ENCODE data around the gene MOV10. TPM values are rescaled to one million over a fixed set of nuclear protein-coding genes. Genes with fewer than 3 reads are reported as not detected.

Gene MOV10
- total and polyA plus RNA-seq, 10 of the 15 experiments (the other 5 are each of a cell fraction or from before 2014, with no cell fraction given), result 21.0 to 80.3 (median 49.8) TPM

- TF ChIP-seq PRDM15 (CRISPR knock-in tag; IDR thresholded peaks at IDR 0.05) (no peak), REST (IDR thresholded peaks at IDR 0.05; ENCODE audit: low read depth, low read length) (0 out of 2 replicates have a peak, but pooled peaks have one; percentile 24), NKRF (conservative IDR thresholded peaks at IDR 0.05) (no peak), E2F4 (IDR thresholded peaks at IDR 0.05; ENCODE audit: low read depth, low read length) (no peak), SIN3A (IDR thresholded peaks at IDR 0.05; ENCODE audit: low read depth, low read length) (no peak; the same call in 1 of the 2 replicates), LARP7 (IDR thresholded peaks at IDR 0.05) (no peak), IRF3 (IDR thresholded peaks at IDR 0.05) (no peak), WRNIP1 (IDR thresholded peaks at IDR 0.05; ENCODE audit: borderline replicate concordance, low read depth, low read length) (no peak), SUZ12 (IDR thresholded peaks at IDR 0.05; ENCODE audit: unreplicated experiment) (no peak), CHD1 (IDR thresholded peaks at IDR 0.05; ENCODE audit: low read depth, low read length) (no peak), CREB1 (IDR thresholded peaks at IDR 0.05; ENCODE audit: low read depth) (peak; percentile 15; the same call in 1 of the 2 replicates), MTA3 (IDR thresholded peaks at IDR 0.05; ENCODE audit: borderline replicate concordance, low read length) (no peak; the same call in 1 of the 2 replicates), ELK1 (IDR thresholded peaks at IDR 0.05; ENCODE audit: low read depth, low read length) (no peak), SREBF1 (IDR thresholded peaks at IDR 0.05; ENCODE audit: low read length) (no peak), ZSCAN29 (IDR thresholded peaks at IDR 0.05) (no peak), KAT2A (conservative IDR thresholded peaks at IDR 0.05; ENCODE audit: control insufficient read depth, low read depth, low read length) (no peak), SMAD1 (IDR thresholded peaks at IDR 0.05; ENCODE audit: low read depth, partially characterized antibody) (peak; percentile 84), EED (IDR thresholded peaks at IDR 0.05; ENCODE audit: low read depth) (no peak; the same call in none of the 2 replicates)
Observed at GRCh38 chr1:112674440-112674985, at the start of gene MOV10 (continued).

All from GM12878 (cell line).